Measurements from ENCODE around the gene CARD6. TPM values are rescaled to one million over a fixed set of nuclear protein-coding genes. Genes with fewer than 3 reads are reported as not detected.
"Not testable (repeated sequence)": the region's sequence is repeated elsewhere in the genome, so short reads cannot be mapped to it uniquely, and the experiment has no call there.

The CARD6 gene
- total RNA-seq, 1 donor from 2014 or later = 24.1 TPM

DNA sequence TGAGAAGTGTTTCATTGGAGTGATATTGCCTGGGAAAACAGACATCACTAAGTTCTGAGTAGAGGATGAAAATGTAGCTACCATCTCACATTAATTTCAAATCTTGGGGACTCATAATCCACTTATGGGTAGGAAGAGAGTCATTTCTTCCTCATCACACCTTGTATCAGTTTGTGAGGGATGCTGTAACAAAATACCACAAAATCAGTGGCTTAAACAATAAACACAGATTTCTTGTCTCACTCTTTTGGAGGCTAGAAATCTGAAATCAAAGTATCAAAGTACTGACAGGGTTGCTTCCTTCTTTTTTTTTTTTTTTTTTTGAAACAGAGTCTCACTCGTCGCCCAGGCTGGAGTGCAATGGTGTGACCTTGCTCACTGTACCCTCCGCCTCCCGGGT is 3.4 kb downstream of the CARD6 start:
- ATAC-seq = no peak
- intact Hi-C loops (cut with DNase I) = no loop called here
- no peak for TF ChIP-seq CTCF (IDR thresholded peaks at IDR 0.05)

GRCh38 chr5:40846371-40846770 is 5.2 kb downstream of the CARD6 start:
- intact Hi-C loops (cut with DNase I) = no loop called here
- DNase-seq (no peak), ATAC-seq (no peak)
- peaks cover 13% of the 10 kb centered on the region for H3K4me1 ChIP-seq
- H3K27me3 ChIP-seq = no peaks in the 10 kb centered on the region
- H3K9me3 ChIP-seq = no peaks in the 10 kb centered on the region
- H3K27ac ChIP-seq = no peak overlapping the region
- H3K4me3 ChIP-seq = no peak overlapping the region
- H3K36me3 ChIP-seq = peaks cover 20% of the 10 kb centered on the region
- no peak for TF ChIP-seq CTCF (IDR thresholded peaks at IDR 0.05)

More for the DNA sequence above, 3.4 kb downstream of the CARD6 start:
- Histone ChIP-seq H3K9me3 (no peaks in the 10 kb centered on the region), H3K4me1 (peaks cover 16% of the 10 kb centered on the region), H3K27me3 (no peaks in the 10 kb centered on the region), H3K36me3 (peaks cover 14% of the 10 kb centered on the region), H3K4me3 (no peak overlapping the region), H3K27ac (no peak overlapping the region)
- no peak for DNase-seq

GRCh38 chr5:40847525-40847924 is 6.4 kb downstream of the CARD6 start:
- ATAC-seq (no peak), DNase-seq (no peak)
- Histone ChIP-seq H3K27ac (no peak overlapping the region), H3K4me3 (no peak overlapping the region), H3K9me3 (no peaks in the 10 kb centered on the region), H3K4me1 (peaks cover 11% of the 10 kb centered on the region), H3K27me3 (no peaks in the 10 kb centered on the region), H3K36me3 (peaks cover 30% of the 10 kb centered on the region)
- TF ChIP-seq CTCF (IDR thresholded peaks at IDR 0.05) = no peak
- intact Hi-C loops (cut with DNase I) = no loop called here

GRCh38 chr5:40853632-40854192 is 12.5 kb downstream of the CARD6 start:
- TF ChIP-seq CTCF (IDR thresholded peaks at IDR 0.05) = no peak
- Histone ChIP-seq H3K9me3 (no peaks in the 10 kb centered on the region), H3K27ac (no peak overlapping the region), H3K4me1 (no peaks in the 10 kb centered on the region), H3K4me3 (no peak overlapping the region), H3K36me3 (peaks cover 36% of the 10 kb centered on the region), H3K27me3 (no peaks in the 10 kb centered on the region)
- intact Hi-C loops (cut with DNase I) = no loop called here
- DNase-seq (no peak), ATAC-seq (no peak)

- TF ChIP-seq CTCF (IDR thresholded peaks at IDR 0.05) = no peak
Observed at GRCh38 chr5:40860711-40861110, 19.5 kb downstream of the CARD6 start.

GRCh38 chr5:40865004-40865403 is 23.8 kb downstream of the CARD6 start:
- H3K4me3 ChIP-seq; H3K4me1 ChIP-seq; intact Hi-C loops (cut with DNase I); H3K27me3 ChIP-seq; H3K36me3 ChIP-seq; H3K9me3 ChIP-seq; ATAC-seq; H3K27ac ChIP-seq; DNase-seq: not testable (repeated sequence)

More at GRCh38 chr5:40860711-40861110, 19.5 kb downstream of the CARD6 start:
- DNase-seq (no peak), ATAC-seq (no peak)
- intact Hi-C loops (cut with DNase I) = no loop called here
- H3K27ac ChIP-seq = no peak overlapping the region
- no peaks in the 10 kb centered on the region for H3K36me3 ChIP-seq
- H3K4me3 ChIP-seq = no peak overlapping the region
- H3K4me1 ChIP-seq = no peaks in the 10 kb centered on the region
- no peaks in the 10 kb centered on the region for H3K9me3 ChIP-seq
- H3K27me3 ChIP-seq = no peaks in the 10 kb centered on the region

Data from upper lobe of right lung (tissue), 1 donor.